Stimulated activated CD4-positive, alpha-beta T cell treated with anti-CD3 and anti-CD28 coated beads, Interleukin-15, amount 100 ng/mL, for 24 hours (primary cell): ENCODE results near the gene SRSF7.

Experiments
- DNase-seq: peaks from one replicate; pipeline ENCODE4 v3.0.0-alpha.2; 2020

Gene SRSF7

GRCh38 chr2:38700113-38700785, 50.9 kb downstream of the SRSF7 start:
- no peak for DNase-seq

- no peak for DNase-seq
Observed at GRCh38 chr2:38698467-38699003, 52.6 kb downstream of the SRSF7 start.

DNA sequence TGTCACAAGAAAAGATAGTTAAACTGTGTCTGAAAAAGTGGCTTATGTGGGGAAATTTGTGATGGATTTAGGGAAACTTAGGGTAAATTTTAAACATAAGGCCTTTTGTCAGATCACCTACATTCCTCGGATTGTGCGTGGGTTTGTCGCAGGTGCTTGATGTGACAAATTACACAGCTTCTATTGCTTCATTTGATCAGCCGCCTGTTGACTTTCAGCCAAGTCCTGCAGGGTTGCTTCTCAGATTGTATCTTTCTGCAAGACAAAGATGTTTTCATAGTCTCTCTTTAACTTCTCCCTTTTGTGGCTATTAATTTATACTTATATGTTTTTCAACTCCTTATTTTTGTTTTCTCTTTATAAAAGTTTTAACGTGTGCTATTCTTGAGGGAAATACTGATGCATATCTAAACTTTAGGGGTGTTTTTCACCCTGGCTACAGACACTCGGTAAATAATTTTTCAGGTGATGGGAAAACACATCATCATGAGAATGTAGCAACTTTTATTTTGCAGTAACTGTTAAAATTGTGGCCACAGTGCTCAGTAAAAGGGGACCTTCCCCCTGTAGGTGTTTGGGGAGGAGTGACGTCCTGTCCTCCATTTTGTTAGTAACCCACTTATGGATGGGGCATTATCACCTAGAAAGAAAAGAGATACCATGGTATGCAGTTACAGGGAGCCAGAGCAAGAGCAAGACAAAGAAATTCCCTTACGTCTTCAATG, 53.9 kb downstream of the SRSF7 start:
- peak; percentile 39 for DNase-seq
